ENCODE measurements around the gene JAG1. TPM values are rescaled to one million over a fixed set of nuclear protein-coding genes. Genes with fewer than 3 reads are reported as not detected.

Gene JAG1
- polyA plus RNA-seq, 1 experiment = 13.5 TPM

- DNase-seq (ENCODE audit: low read depth, low spot score) = no peak
- no peaks in the 10 kb centered on the region for H3K27me3 ChIP-seq (ENCODE audit: control insufficient read depth, insufficient read depth, low read length)
- ChIA-PET POLR2A (no interaction called here), CTCF (no interaction called here)
- TF ChIP-seq, protein P1, sequence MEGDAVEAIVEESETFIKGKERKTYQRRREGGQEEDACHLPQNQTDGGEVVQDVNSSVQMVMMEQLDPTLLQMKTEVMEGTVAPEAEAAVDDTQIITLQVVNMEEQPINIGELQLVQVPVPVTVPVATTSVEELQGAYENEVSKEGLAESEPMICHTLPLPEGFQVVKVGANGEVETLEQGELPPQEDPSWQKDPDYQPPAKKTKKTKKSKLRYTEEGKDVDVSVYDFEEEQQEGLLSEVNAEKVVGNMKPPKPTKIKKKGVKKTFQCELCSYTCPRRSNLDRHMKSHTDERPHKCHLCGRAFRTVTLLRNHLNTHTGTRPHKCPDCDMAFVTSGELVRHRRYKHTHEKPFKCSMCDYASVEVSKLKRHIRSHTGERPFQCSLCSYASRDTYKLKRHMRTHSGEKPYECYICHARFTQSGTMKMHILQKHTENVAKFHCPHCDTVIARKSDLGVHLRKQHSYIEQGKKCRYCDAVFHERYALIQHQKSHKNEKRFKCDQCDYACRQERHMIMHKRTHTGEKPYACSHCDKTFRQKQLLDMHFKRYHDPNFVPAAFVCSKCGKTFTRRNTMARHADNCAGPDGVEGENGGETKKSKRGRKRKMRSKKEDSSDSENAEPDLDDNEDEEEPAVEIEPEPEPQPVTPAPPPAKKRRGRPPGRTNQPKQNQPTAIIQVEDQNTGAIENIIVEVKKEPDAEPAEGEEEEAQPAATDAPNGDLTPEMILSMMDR (IDR thresholded peaks at IDR 0.05; ENCODE audit: low read depth, low read length) = no peak
- no peak overlapping the region for H3K27ac ChIP-seq (ENCODE audit: low read depth, low read length)
- H3K4me3 ChIP-seq (ENCODE audit: low read depth, low read length) = no peak overlapping the region
- H3K9me3 ChIP-seq (ENCODE audit: control insufficient read depth, insufficient read depth, low read length) = no peaks in the 10 kb centered on the region
Measured at GRCh38 chr20:10713161-10713560, 39.4 kb upstream of the JAG1 start.

DNA sequence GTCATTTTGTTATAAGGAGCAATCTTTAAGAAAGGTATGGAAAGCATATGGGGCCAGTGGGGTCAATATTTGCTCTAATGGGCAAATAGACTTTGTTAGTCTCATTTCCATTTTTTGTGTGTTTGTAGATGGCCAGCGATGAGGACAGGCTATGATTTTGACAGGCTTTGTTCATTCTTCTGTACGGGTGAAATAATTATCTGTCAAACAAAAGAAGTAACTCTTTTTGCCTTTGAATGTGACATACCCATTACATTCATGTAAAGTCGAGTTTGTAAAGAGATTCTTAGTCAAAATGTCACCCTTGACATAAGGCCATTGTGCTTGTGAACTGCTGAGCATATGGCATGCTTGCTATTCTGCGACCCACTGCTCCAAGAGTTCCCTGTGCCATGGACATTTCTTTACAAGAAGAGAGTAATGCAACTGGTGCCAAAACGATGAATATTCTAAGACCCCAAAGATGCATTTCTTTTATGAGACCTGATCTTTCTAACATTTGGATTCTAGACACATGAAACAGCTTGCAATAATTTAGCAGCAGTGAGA is 38.2 kb upstream of the JAG1 start:
- H3K9me3 ChIP-seq (ENCODE audit: control insufficient read depth, insufficient read depth, low read length) = no peaks in the 10 kb centered on the region
- CTCF ChIA-PET = interaction anchor here (0.6 kb wide), 1 partner anchor 670 kb away, joined by 5 read pairs; no protein-coding TSS in a partner anchor
- H3K4me3 ChIP-seq (ENCODE audit: low read depth, low read length) = no peak overlapping the region
- POLR2A ChIA-PET = interaction anchor here (0.6 kb wide), 1 partner anchor 75 kb away, joined by 3 read pairs; no protein-coding TSS in a partner anchor
- H3K27ac ChIP-seq (ENCODE audit: low read depth, low read length) = no peak overlapping the region
- TF ChIP-seq, protein P1 (IDR thresholded peaks at IDR 0.05; ENCODE audit: low read depth, low read length) = no peak
- DNase-seq (ENCODE audit: low read depth, low spot score) = no peak
- no peaks in the 10 kb centered on the region for H3K27me3 ChIP-seq (ENCODE audit: control insufficient read depth, insufficient read depth, low read length)

DNA sequence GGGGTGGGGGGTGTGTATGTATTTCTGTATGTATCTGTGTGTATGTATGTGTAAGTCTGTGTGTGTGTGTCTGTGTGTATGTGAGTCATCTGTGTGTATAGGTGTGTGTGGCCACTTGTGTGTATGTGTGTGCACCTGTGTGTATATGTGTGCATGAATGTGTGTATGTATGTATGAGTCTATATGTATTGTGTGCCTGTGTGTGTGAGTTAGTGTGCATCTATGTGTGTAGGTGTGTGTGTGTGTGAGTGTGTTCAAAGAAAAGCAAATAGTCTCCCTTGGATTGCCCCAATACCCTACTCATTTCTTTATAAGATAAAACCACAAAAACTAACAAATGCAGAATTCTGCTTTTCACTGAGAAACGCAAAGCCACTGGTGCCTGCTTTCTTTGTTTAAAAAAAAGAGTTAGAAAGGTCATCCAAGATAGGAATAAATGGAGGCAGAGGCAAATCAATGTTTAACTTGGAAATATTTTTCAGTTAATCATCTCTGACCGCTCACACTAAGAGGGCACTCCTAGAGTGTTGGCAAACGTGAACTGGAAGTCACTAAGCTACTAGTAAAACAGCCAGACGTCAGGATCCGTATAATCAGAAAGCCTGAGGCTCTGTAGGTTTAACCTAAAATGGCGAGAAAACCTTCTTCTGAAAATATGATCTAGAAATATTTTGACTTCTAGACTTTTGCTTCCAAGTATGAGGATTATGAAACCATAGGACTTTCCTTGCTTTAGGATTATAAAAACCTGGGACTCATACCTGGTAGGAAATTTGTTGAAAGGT is 37.4 kb upstream of the JAG1 start:
- TF ChIP-seq, protein P1 (IDR thresholded peaks at IDR 0.05; ENCODE audit: low read depth, low read length) = no peak
- peaks cover 2% of the 10 kb centered on the region; the same call in 1 of the 2 replicates for H3K9me3 ChIP-seq (ENCODE audit: control insufficient read depth, insufficient read depth, low read length)
- ChIA-PET CTCF (no interaction called here), POLR2A (interaction anchor here (0.6 kb wide), 1 partner anchor 75 kb away, joined by 3 read pairs; no protein-coding TSS in a partner anchor)
- no peak overlapping the region for H3K4me3 ChIP-seq (ENCODE audit: low read depth, low read length)
- no peak overlapping the region for H3K27ac ChIP-seq (ENCODE audit: low read depth, low read length)
- no peak for DNase-seq (ENCODE audit: low read depth, low spot score)
- H3K27me3 ChIP-seq (ENCODE audit: control insufficient read depth, insufficient read depth, low read length) = no peaks in the 10 kb centered on the region

DNA sequence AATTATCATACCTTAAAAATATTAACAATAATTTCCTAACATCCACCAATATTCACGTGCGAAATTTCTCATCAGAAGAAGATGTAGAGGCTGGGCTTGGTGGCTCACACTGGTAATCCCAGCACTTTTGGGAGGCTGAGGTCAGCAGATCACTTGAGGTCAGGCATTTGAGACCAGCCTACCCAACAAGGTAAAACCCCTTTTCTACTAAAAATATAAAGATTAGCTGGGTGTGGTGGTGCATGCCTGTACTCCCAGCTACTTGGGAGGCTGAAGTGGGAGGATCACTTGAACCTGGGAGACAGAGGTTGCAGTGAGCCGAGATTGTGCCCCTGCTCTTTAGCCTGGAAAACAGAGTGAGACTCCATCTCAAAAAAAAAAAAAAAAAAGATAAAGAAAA is 36.1 kb upstream of the JAG1 start:
- H3K27ac ChIP-seq (ENCODE audit: low read depth, low read length) = no peak overlapping the region
- H3K27me3 ChIP-seq (ENCODE audit: control insufficient read depth, insufficient read depth, low read length) = no peaks in the 10 kb centered on the region
- peaks cover 2% of the 10 kb centered on the region; the same call in 1 of the 2 replicates for H3K9me3 ChIP-seq (ENCODE audit: control insufficient read depth, insufficient read depth, low read length)
- CTCF ChIA-PET = no interaction called here
- no peak overlapping the region for H3K4me3 ChIP-seq (ENCODE audit: low read depth, low read length)
- TF ChIP-seq, protein P1 (IDR thresholded peaks at IDR 0.05; ENCODE audit: low read depth, low read length) = no peak
- DNase-seq (ENCODE audit: low read depth, low spot score) = no peak
- POLR2A ChIA-PET = interaction anchor here (0.6 to 0.7 kb wide), 2 partner anchors 34 to 51 kb away, joined by 9 read pairs; no protein-coding TSS in a partner anchor

Measured in AG04450 (cell line).